ENCODE data around the gene GRID1. TPM values are rescaled to one million over a fixed set of nuclear protein-coding genes. Genes with fewer than 3 reads are reported as not detected.

The GRID1 gene
- total RNA-seq, 1 experiment from 2014 or later, result 5.6 TPM

GRCh38 chr10:85645926-85646711, 720.5 kb downstream of the GRID1 start:
- intact Hi-C loops (cut with micrococcal nuclease), result no loop called here
- no peak overlapping the region for H3K27ac ChIP-seq (ENCODE audit: low read depth, low read length)
- H3K27me3 ChIP-seq (ENCODE audit: insufficient read depth, low read length), result 0 out of 2 replicates have a peak, but pooled peaks cover 3% of the 10 kb centered on the region
- no peaks in the 10 kb centered on the region for H3K79me2 ChIP-seq (ENCODE audit: insufficient read depth, low read length)
- H3K9me3 ChIP-seq (ENCODE audit: control insufficient read depth in 1 of 2, insufficient read depth in 1 of 2, low read depth in 1 of 2, low read length in 2 of 2), result no peaks in the 10 kb centered on the region
- ATAC-seq, result no peak
- H4K20me1 ChIP-seq (ENCODE audit: insufficient read depth), result no peaks in the 10 kb centered on the region
- no TSS peak for BruUV-seq (replicated peaks)
- POLR2A ChIA-PET, result no interaction called here
- no peak overlapping the region for H3K4me3 ChIP-seq (replicated peaks in 1 of 2; ENCODE audit: low read depth in 1 of 2, low read length in 2 of 2)
- no peaks in the 10 kb centered on the region for H3K9me2 ChIP-seq (ENCODE audit: insufficient read depth)
- peaks cover 38 to 47% of the 10 kb centered on the region in 2 experiments for H3K4me1 ChIP-seq (ENCODE audit: control insufficient read depth in 1 of 2, insufficient read depth in 2 of 2, low read length in 2 of 2)
- TF ChIP-seq SRF (IDR thresholded peaks at IDR 0.05; ENCODE audit: low read depth), result no peak
- TF ChIP-seq, protein P1, sequence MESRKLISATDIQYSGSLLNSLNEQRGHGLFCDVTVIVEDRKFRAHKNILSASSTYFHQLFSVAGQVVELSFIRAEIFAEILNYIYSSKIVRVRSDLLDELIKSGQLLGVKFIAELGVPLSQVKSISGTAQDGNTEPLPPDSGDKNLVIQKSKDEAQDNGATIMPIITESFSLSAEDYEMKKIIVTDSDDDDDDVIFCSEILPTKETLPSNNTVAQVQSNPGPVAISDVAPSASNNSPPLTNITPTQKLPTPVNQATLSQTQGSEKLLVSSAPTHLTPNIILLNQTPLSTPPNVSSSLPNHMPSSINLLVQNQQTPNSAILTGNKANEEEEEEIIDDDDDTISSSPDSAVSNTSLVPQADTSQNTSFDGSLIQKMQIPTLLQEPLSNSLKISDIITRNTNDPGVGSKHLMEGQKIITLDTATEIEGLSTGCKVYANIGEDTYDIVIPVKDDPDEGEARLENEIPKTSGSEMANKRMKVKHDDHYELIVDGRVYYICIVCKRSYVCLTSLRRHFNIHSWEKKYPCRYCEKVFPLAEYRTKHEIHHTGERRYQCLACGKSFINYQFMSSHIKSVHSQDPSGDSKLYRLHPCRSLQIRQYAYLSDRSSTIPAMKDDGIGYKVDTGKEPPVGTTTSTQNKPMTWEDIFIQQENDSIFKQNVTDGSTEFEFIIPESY (IDR thresholded peaks at IDR 0.05; ENCODE audit: extremely low read depth, insufficient replicate concordance, low read length), result no peak
- TF ChIP-seq CBX3 (IDR thresholded peaks at IDR 0.05; ENCODE audit: low read depth), result no peak
- no peak for TF ChIP-seq YY1 (IDR thresholded peaks at IDR 0.05; ENCODE audit: extremely low read depth, insufficient replicate concordance, low read depth, low read length)
- no peak for TF ChIP-seq ZNF274 (IDR thresholded peaks at IDR 0.05; ENCODE audit: low read depth, low read length)
- TF ChIP-seq EZH2phosphoT487 (IDR thresholded peaks at IDR 0.05; ENCODE audit: borderline replicate concordance), result no peak
- no peak for TF ChIP-seq FOSL1 (IDR thresholded peaks at IDR 0.05; ENCODE audit: low read depth)
- no peak for TF ChIP-seq EZH2 (IDR thresholded peaks at IDR 0.05)
- RAD21 ChIA-PET (ENCODE audit: low non-redundant PET in 1 of 2, low total read pairs in 2 of 2, uncharacterized antibody in 2 of 2, unreplicated experiment in 2 of 2), result no interaction called here
- H3K36me3 ChIP-seq (ENCODE audit: control insufficient read depth in 1 of 2, insufficient read depth in 2 of 2, low read length in 2 of 2), result no peaks in the 10 kb centered on the region
- no peak overlapping the region for H3K9ac ChIP-seq (ENCODE audit: low read length)
- DNase-seq (ENCODE audit: low read depth, low spot score), result no peak
- H3K4me2 ChIP-seq (ENCODE audit: low read length), result 0 out of 2 replicates have a peak overlapping the region, but pooled peaks have one; percentile 9
- CTCF ChIA-PET, result no interaction called here
- H2AFZ ChIP-seq (ENCODE audit: low read depth, low read length, poor library complexity, severe bottlenecking), result no peak overlapping the region

Measured in HCT116 (cell line).